ENCODE measurements around the gene HMGN4.

GRCh38 chr6:26555505-26556262 lies 17.5 kb downstream of the HMGN4 start:
- TF ChIP-seq CTCF (IDR thresholded peaks at IDR 0.05; ENCODE audit: low read length) (no peak), EZH2 (optimal IDR thresholded peaks at IDR 0.05; ENCODE audit: low read depth, low read length) (no peak), EZH2phosphoT487 (IDR thresholded peaks at IDR 0.05; ENCODE audit: low read length) (no peak)
